Loucy (cell line): ENCODE data around the gene GPHN.

Source experiments
- H2AFZ ChIP-seq: fragments of 200-600 bp; sonication (generic); 2 replicates; pipeline ENCODE4 v1.6.0; 2016; ENCODE audit warnings: antibody characterized with exemption, mild to moderate bottlenecking, low read length, moderate library complexity
- H3F3A ChIP-seq: fragments of 200-600 bp; 2 replicates; pipeline ENCODE4 v1.6.0; 2016; ENCODE audit warnings: antibody characterized with exemption, low read depth, mild to moderate bottlenecking
- H3K27me3 ChIP-seq: fragments of 200-600 bp; sonication (generic); 2 replicates; pipeline ENCODE4 v1.6.1; 2014; ENCODE audit warnings: low read length, mild to moderate bottlenecking; ENCODE audit not compliant: insufficient read depth, poor library complexity, severe bottlenecking
- H3K36me3 ChIP-seq: fragments of 200-600 bp; sonication (generic); 2 replicates; pipeline ENCODE4 v1.6.1; 2016; ENCODE audit warnings: low read length; ENCODE audit not compliant: insufficient read depth
- H3K4me1 ChIP-seq: fragments of 200-600 bp; sonication (generic); 2 replicates; pipeline ENCODE4 v1.5.1; 2014; ENCODE audit warnings: low read length, mild to moderate bottlenecking; ENCODE audit not compliant: insufficient read depth, poor library complexity, severe bottlenecking
- H3K4me2 ChIP-seq: fragments of 200-600 bp; sonication (generic); 2 replicates; pipeline ENCODE4 v1.6.0; 2014; ENCODE audit warnings: antibody characterized with exemption, low read length, low read depth, mild to moderate bottlenecking; ENCODE audit not compliant: poor library complexity, severe bottlenecking
- H3K4me3 ChIP-seq: fragments of 200-600 bp; sonication (generic); 2 replicates; pipeline ENCODE4 v1.5.1; 2014; ENCODE audit warnings: low read length, mild to moderate bottlenecking, mixed read lengths; ENCODE audit not compliant: poor library complexity, severe bottlenecking
- H3K79me2 ChIP-seq: fragments of 200-600 bp; sonication (generic); 2 replicates; pipeline ENCODE4 v1.6.1; 2014; ENCODE audit warnings: low read length; ENCODE audit not compliant: insufficient read depth
- H3K9ac ChIP-seq: fragments of 200-600 bp; sonication (generic); 2 replicates; pipeline ENCODE4 v1.6.0; 2014; ENCODE audit warnings: mild to moderate bottlenecking, low read depth, low read length, moderate library complexity; ENCODE audit not compliant: poor library complexity, severe bottlenecking
- H3K9me2 ChIP-seq: fragments of 200-600 bp; sonication (generic); replicated peaks from 2 replicates; pipeline ENCODE4 v1.6.1; 2016; ENCODE audit warnings: low read depth, low read length, mixed read lengths
- H3K9me3 ChIP-seq: fragments of 200-600 bp; sonication (generic); 2 replicates; pipeline ENCODE4 v1.6.1; 2014; ENCODE audit warnings: mild to moderate bottlenecking, antibody characterized with exemption, low read length, low read depth; ENCODE audit not compliant: insufficient read depth
- H4K20me1 ChIP-seq: fragments of 200-600 bp; sonication (generic); 2 replicates; pipeline ENCODE4 v1.6.0; 2014; ENCODE audit warnings: antibody characterized with exemption, low read length, mild to moderate bottlenecking; ENCODE audit not compliant: insufficient read depth, poor library complexity, severe bottlenecking
- CTCF ChIP-seq: fragments of 200-600 bp; sonication (generic); conservative IDR thresholded peaks from 2 replicates; pipeline ENCODE4 v1.5.1; 2014; ENCODE audit warnings: mild to moderate bottlenecking, antibody characterized with exemption, low read length
- EZH2phosphoT487 ChIP-seq: fragments of 200-600 bp; IDR thresholded peaks from 2 replicates; pipeline ENCODE4 v1.6.1; 2018; ENCODE audit warnings: antibody characterized with exemption, mild to moderate bottlenecking, moderate library complexity, borderline replicate concordance

GPHN gene

GRCh38 chr14:66815687-66816086 is 307.7 kb downstream of the GPHN start:
- H3K36me3 ChIP-seq, result peaks cover 18% of the 10 kb centered on the region; the same call in 1 of the 2 replicates
- H4K20me1 ChIP-seq, result no peaks in the 10 kb centered on the region
- no peaks in the 10 kb centered on the region for H3K4me1 ChIP-seq
- no peaks in the 10 kb centered on the region for H3K9me2 ChIP-seq
- H3K79me2 ChIP-seq, result no peaks in the 10 kb centered on the region
- no peak overlapping the region for H3K4me3 ChIP-seq
- H3F3A ChIP-seq, result no peaks in the 10 kb centered on the region
- no peaks in the 10 kb centered on the region for H3K27me3 ChIP-seq
- no peak overlapping the region for H3K4me2 ChIP-seq
- no peak overlapping the region for H3K9ac ChIP-seq
- H2AFZ ChIP-seq, result no peak overlapping the region
- H3K9me3 ChIP-seq, result peaks cover 23% of the 10 kb centered on the region; the same call in 1 of the 2 replicates
- TF ChIP-seq EZH2phosphoT487, result no peak
- TF ChIP-seq CTCF, result no peak

DNA sequence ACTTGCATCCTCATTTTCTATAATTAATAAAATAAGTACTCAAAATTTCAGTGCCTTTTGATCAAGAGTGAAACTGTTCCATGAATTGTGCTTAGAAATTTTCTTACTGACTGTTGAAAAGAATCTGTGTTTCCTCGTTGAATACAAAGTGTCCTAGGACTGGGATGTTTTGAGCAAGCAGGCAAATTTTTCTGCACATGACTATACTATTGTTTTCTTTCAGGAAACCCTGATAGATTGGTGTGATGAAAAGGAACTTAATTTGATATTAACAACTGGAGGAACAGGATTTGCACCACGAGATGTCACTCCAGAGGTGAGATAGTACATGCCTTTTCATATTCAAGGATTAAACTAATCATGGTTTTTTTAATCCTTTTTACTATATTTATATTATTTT is 316.3 kb downstream of the GPHN start:
- no peak overlapping the region for H3K4me2 ChIP-seq
- no peaks in the 10 kb centered on the region for H3K9me2 ChIP-seq
- peaks cover 6% of the 10 kb centered on the region for H3K4me1 ChIP-seq
- no peaks in the 10 kb centered on the region for H4K20me1 ChIP-seq
- no peaks in the 10 kb centered on the region for H3K79me2 ChIP-seq
- TF ChIP-seq CTCF (no peak), EZH2phosphoT487 (no peak)
- no peak overlapping the region for H3K9ac ChIP-seq
- no peaks in the 10 kb centered on the region for H3K36me3 ChIP-seq
- no peak overlapping the region for H2AFZ ChIP-seq
- no peaks in the 10 kb centered on the region for H3K9me3 ChIP-seq
- no peak overlapping the region for H3K4me3 ChIP-seq
- H3F3A ChIP-seq, result no peaks in the 10 kb centered on the region
- H3K27me3 ChIP-seq, result no peaks in the 10 kb centered on the region

DNA sequence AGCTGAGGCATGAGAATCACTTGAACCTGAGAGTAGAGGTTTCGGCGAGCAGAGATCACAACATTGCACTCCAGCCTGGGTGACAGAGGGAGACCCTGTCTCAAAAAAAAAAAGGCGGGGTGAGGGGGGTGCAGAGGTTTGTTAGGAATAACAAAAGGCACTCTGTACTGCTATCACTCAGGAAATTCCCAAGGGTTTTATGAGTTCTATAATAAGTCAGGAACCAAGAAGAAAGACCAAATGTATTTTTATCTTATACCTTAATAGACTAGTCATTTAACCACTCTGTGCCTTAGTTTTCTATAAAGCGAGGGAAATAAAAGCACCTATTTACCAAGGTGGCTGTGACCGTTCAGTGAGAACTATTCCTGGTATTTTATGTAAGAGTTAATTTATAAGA is 319.2 kb downstream of the GPHN start:
- Histone ChIP-seq H3K4me3 (no peak overlapping the region), H3F3A (no peaks in the 10 kb centered on the region)
- TF ChIP-seq EZH2phosphoT487, result no peak
- TF ChIP-seq CTCF, result no peak

More for the DNA sequence above, 319.2 kb downstream of the GPHN start:
- Histone ChIP-seq H3K27me3 (no peaks in the 10 kb centered on the region), H4K20me1 (no peaks in the 10 kb centered on the region), H3K4me2 (no peak overlapping the region), H2AFZ (no peak overlapping the region), H3K4me1 (peaks cover 6% of the 10 kb centered on the region), H3K9me2 (no peaks in the 10 kb centered on the region), H3K36me3 (no peaks in the 10 kb centered on the region), H3K9me3 (no peaks in the 10 kb centered on the region), H3K9ac (no peak overlapping the region), H3K79me2 (no peaks in the 10 kb centered on the region)
